ENCODE results near the gene ITGA5.

ITGA5 gene

GRCh38 chr12:54363047-54363446 is 56.0 kb downstream of the ITGA5 start:
- in situ Hi-C loops (cut with HindIII; ENCODE audit: low sequenced_read_pairs), result loop anchor here (25.0 kb wide), 1 partner anchor 151 kb away; no protein-coding TSS in a partner anchor
- no peak for TF ChIP-seq CTCF (IDR thresholded peaks at IDR 0.05; ENCODE audit: low read depth, low read length)
- no peak overlapping the region for H3K4me3 ChIP-seq (ENCODE audit: low read depth, low read length)
- DNase-seq (ENCODE audit: low read depth, low spot score), result no peak

- in situ Hi-C loops (cut with HindIII; ENCODE audit: low sequenced_read_pairs), result loop anchor here (25.0 kb wide), 1 partner anchor 149 kb away; no protein-coding TSS in a partner anchor
- peak; percentile 91 for TF ChIP-seq CTCF (IDR thresholded peaks at IDR 0.05; ENCODE audit: low read depth, low read length)
- peak; percentile 83 for DNase-seq (ENCODE audit: low read depth, low spot score)
- H3K4me3 ChIP-seq (ENCODE audit: low read depth, low read length), result no peak overlapping the region
These were observed 58.2 kb downstream of the ITGA5 start for GRCh38 chr12:54360717-54361456.

GRCh38 chr12:54359762-54360351 is 59.2 kb downstream of the ITGA5 start:
- no peak for DNase-seq (ENCODE audit: low read depth, low spot score)
- peak overlapping the region; percentile 33 for H3K4me3 ChIP-seq (ENCODE audit: low read depth, low read length)
- in situ Hi-C loops (cut with HindIII; ENCODE audit: low sequenced_read_pairs), result loop anchor here (25.0 kb wide), 1 partner anchor 148 kb away; no protein-coding TSS in a partner anchor
- TF ChIP-seq CTCF (IDR thresholded peaks at IDR 0.05; ENCODE audit: low read depth, low read length), result no peak

- H3K4me3 ChIP-seq (ENCODE audit: low read depth, low read length), result peak overlapping the region; percentile 49
- in situ Hi-C loops (cut with HindIII; ENCODE audit: low sequenced_read_pairs), result loop anchor here (25.0 kb wide), 1 partner anchor 147 kb away; no protein-coding TSS in a partner anchor
- no peak for TF ChIP-seq CTCF (IDR thresholded peaks at IDR 0.05; ENCODE audit: low read depth, low read length)
- peak; percentile 100 for DNase-seq (ENCODE audit: low read depth, low spot score)
These were observed 59.9 kb downstream of the ITGA5 start for GRCh38 chr12:54358945-54359761.

- DNase-seq (ENCODE audit: low read depth, low spot score), result no peak
- in situ Hi-C loops (cut with HindIII; ENCODE audit: low sequenced_read_pairs), result loop anchor here (25.0 kb wide), 1 partner anchor 146 kb away; no protein-coding TSS in a partner anchor
- peak overlapping the region; percentile 49 for H3K4me3 ChIP-seq (ENCODE audit: low read depth, low read length)
- TF ChIP-seq CTCF (IDR thresholded peaks at IDR 0.05; ENCODE audit: low read depth, low read length), result no peak
These were observed 60.7 kb downstream of the ITGA5 start for GRCh38 chr12:54358191-54358944.
